NB4 (cell line): ENCODE data around the gene AUTS2.

Experiments
- DNase-seq: peaks from one replicate; pipeline ENCODE4 v3.0.0; 2010; ENCODE audit warnings: low read depth
- H3K4me3 ChIP-seq: one replicate; pipeline ENCODE4 v1.5.1; 2011; ENCODE audit warnings: mild to moderate bottlenecking, low read depth, low read length, moderate library complexity
- MYC ChIP-seq: IDR thresholded peaks from 2 replicates; pipeline ENCODE4 v1.6.1; 2011; ENCODE audit warnings: low read depth, low read length
- POLR2A ChIP-seq: IDR thresholded peaks from 2 replicates; pipeline ENCODE4 v1.6.1; 2011; ENCODE audit warnings: mild to moderate bottlenecking; ENCODE audit not compliant: insufficient read length; ENCODE audit errors: extremely low read depth
- TF ChIP-seq, protein P1 (sequence below): IDR thresholded peaks from 2 replicates; pipeline ENCODE4 v1.6.1; 2011; ENCODE audit warnings: low read depth, low read length
- TF ChIP-seq, protein P2 (sequence below): IDR thresholded peaks from one replicate; pipeline ENCODE4 v1.5.1; 2012; ENCODE audit warnings: low read depth, low read length

AUTS2 gene

DNA sequence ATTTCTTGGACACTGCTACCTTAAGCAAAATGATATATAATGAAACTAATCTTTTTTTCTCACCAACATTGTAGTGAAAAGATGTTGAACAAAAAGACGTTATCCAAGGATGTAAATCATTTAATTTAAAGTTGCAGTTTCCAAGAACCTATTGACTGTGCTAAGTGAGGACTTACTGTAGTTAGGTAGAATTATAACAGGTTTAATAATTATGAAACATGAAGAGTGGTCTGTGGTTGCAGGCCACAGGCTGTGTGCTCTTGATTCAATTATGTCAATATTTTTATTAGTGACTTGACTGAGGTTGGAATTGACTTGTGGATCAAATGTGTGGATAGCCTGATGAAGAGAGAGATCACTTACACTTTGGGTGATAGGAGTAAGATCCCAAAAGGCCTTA, 478.1 kb downstream of the AUTS2 start:
- no peak for DNase-seq
- TF ChIP-seq POLR2A, result no peak
- TF ChIP-seq MYC, result no peak
- TF ChIP-seq, protein P1, sequence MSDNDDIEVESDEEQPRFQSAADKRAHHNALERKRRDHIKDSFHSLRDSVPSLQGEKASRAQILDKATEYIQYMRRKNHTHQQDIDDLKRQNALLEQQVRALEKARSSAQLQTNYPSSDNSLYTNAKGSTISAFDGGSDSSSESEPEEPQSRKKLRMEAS, result no peak
- TF ChIP-seq, protein P2, sequence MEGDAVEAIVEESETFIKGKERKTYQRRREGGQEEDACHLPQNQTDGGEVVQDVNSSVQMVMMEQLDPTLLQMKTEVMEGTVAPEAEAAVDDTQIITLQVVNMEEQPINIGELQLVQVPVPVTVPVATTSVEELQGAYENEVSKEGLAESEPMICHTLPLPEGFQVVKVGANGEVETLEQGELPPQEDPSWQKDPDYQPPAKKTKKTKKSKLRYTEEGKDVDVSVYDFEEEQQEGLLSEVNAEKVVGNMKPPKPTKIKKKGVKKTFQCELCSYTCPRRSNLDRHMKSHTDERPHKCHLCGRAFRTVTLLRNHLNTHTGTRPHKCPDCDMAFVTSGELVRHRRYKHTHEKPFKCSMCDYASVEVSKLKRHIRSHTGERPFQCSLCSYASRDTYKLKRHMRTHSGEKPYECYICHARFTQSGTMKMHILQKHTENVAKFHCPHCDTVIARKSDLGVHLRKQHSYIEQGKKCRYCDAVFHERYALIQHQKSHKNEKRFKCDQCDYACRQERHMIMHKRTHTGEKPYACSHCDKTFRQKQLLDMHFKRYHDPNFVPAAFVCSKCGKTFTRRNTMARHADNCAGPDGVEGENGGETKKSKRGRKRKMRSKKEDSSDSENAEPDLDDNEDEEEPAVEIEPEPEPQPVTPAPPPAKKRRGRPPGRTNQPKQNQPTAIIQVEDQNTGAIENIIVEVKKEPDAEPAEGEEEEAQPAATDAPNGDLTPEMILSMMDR, result no peak
- H3K4me3 ChIP-seq, result no peak overlapping the region

DNA sequence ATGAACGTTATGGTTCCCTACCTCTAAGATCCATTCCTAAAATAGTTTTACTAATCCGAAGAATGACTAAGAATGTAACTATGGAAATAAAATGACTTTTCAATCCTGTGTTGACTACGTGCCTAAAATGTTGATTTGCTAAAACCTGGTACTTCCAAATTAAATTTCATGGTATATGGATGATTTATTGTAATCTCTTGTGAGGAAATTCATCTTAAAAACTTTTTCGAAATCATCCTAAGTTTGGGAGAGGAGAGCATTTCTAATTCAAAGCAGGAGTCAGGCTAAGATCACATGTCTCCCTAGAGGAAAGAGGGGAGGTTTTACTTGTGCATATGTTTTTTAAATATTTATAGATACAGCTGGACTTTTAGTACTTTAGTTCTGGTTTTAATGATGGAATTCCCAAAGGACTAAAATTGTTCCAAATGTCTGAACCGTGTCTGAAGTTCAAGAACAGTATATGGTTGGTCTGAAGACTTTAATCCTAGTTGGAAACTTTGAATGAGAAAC, 483.9 kb downstream of the AUTS2 start:
- no peak for DNase-seq
- H3K4me3 ChIP-seq, result no peak overlapping the region
- TF ChIP-seq POLR2A, result no peak
- TF ChIP-seq, protein P2, result no peak
- TF ChIP-seq, protein P1, result no peak
- TF ChIP-seq MYC, result no peak

DNA sequence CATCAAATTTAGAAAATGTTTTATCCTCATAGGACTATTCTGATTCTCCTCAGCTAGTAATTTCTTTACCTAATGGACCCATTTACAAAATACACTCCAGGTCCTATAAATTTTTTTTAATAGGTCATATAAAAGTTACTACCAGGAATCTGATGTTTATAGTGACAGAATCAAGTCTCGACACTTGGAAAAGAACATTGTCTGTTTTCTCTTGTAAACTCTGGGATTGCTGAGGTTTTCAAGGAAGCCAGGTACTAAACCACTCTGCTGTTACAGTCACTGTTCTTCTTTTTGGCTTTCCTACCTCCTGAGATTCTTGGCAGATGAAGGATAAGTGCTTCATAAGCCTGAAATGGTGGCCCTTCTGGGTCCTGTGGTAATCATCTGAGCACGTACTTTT, 493.1 kb downstream of the AUTS2 start:
- no peak for DNase-seq
- TF ChIP-seq, protein P2, result no peak
- TF ChIP-seq MYC (no peak), POLR2A (no peak)
- TF ChIP-seq, protein P1, result no peak
- no peak overlapping the region for H3K4me3 ChIP-seq

DNA sequence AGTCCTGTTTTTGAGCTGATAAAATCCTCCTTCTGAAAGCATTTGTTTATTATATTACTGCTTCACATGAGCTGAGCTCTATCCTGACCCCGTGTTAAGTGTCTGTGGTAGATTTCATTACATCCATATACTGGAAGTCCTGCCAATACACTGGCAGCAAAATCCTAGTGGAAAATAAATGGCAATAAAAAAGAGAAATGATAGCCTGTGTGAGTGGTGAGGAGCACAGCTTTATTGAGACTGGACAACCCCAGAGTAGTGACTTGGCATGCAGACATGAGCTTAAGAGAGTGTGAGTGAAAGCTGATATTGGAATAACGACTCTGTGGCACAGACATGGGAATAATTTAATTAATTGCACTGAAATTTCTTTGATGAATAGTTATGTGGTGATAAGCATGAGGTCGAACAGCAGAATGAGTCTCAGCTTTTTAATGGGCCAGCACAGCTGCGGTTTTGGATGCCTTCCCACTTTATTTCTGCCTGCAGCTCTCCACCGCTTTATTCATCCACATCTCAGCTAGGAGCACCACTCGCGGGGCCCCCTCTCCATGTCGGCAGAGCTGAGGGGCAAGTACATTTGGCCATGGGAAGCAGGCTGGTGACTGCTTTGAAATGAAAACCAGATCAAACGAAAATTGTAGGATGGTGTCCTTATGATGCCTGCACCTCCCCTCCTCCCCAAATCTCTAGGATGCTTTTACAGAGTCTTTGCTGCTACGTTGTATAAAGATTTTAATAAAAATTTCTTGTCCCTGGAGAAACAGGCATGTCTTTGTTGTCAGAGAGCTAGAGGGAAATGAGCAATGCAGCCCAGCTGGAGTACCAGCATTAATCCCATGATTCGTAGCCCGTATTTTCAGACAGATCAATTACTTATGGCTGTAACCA, 494.3 kb downstream of the AUTS2 start:
- DNase-seq, result no peak
- no peak overlapping the region for H3K4me3 ChIP-seq
- TF ChIP-seq, protein P1, result no peak
- no peak for TF ChIP-seq POLR2A
- TF ChIP-seq MYC, result no peak
- TF ChIP-seq, protein P2, result no peak

DNA sequence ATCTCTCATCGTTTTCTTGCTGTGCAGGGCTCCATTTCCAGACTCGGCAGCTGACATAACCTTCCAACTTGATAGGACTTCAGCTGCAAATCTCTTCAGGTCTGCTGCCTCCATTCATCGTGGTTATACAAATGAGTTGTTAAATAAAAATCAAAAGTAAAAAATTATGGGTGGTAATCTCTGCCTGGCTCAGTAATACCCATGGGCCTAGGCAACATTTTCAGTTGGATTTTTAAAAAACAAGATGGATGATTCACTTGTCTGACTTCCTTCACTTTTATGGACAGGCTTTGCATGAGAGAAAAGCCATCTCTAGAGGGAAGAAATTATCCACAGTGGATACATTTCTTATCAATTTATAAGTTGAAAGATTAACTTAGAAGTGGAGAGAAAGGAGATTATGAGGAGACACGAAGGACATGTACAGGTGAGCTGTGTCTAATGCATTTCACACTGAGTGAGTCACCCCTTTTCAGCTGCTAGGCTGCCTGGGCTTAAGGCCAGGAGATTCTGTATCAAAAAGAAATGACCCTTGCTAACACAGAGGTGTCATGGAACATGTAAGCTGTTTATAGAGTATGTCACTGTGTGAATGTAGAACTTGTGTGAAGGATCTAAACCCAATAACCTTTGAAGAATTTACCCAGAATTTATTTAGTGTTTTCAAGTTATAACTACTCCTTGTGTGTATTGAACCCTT, 495.1 kb downstream of the AUTS2 start:
- no peak overlapping the region for H3K4me3 ChIP-seq
- no peak for TF ChIP-seq MYC
- TF ChIP-seq, protein P1, result no peak
- DNase-seq, result no peak

DNA sequence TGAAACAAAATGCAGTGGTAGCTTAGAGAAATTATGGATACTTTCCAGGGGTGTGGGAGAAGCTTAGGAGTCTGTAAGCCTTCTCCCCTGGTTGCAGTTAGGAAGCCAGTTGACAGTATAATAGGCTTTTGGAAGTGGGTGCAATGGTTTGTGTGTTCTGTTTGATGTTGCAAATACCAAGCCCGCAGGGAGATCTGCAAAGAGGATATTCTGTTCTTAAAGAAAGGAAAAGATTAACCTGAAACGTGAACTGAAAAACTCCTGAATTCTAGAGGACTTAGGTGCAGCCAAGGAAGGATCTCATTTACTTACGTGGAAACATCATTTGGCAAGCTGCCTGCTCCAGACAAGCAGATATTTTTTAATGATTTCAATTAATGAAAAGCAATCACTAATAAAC, 496.6 kb downstream of the AUTS2 start:
- TF ChIP-seq MYC (no peak), POLR2A (no peak)
- TF ChIP-seq, protein P2, result no peak
- TF ChIP-seq, protein P1, result no peak
- DNase-seq, result no peak
- H3K4me3 ChIP-seq, result no peak overlapping the region
